OCI-LY1 (cell line): Measurements from ENCODE around the gene RALGPS1.

Source experiments
- EZH2 ChIP-seq: fragments of 200-600 bp; sonication (generic), shearing (Covaris generic); IDR thresholded peaks from 2 replicates; pipeline ENCODE4 v1.8.0; 2017; ENCODE audit warnings: borderline replicate concordance, mixed run types, mild to moderate bottlenecking, antibody characterized with exemption, low read length, moderate library complexity, mixed read lengths
- TF ChIP-seq, protein P1 (sequence below): fragments of 200-600 bp; sonication (generic), shearing (Covaris generic); IDR thresholded peaks from 2 replicates; pipeline ENCODE4 v1.5.1; 2017; ENCODE audit warnings: mild to moderate bottlenecking, antibody characterized with exemption, low read length, moderate library complexity, mixed read lengths

- TF ChIP-seq, protein P1, sequence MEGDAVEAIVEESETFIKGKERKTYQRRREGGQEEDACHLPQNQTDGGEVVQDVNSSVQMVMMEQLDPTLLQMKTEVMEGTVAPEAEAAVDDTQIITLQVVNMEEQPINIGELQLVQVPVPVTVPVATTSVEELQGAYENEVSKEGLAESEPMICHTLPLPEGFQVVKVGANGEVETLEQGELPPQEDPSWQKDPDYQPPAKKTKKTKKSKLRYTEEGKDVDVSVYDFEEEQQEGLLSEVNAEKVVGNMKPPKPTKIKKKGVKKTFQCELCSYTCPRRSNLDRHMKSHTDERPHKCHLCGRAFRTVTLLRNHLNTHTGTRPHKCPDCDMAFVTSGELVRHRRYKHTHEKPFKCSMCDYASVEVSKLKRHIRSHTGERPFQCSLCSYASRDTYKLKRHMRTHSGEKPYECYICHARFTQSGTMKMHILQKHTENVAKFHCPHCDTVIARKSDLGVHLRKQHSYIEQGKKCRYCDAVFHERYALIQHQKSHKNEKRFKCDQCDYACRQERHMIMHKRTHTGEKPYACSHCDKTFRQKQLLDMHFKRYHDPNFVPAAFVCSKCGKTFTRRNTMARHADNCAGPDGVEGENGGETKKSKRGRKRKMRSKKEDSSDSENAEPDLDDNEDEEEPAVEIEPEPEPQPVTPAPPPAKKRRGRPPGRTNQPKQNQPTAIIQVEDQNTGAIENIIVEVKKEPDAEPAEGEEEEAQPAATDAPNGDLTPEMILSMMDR: no peak
- TF ChIP-seq EZH2: no peak
These were observed 71.9 kb downstream of the RALGPS1 start for GRCh38 chr9:126986506-126986951.
